ENCODE data around the gene RALGAPA2. TPM values are rescaled to one million over a fixed set of nuclear protein-coding genes. Genes with fewer than 3 reads are reported as not detected.

RALGAPA2 gene
- total and polyA plus RNA-seq, 2 of the 13 experiments (the other 11 are each of a cell fraction or from before 2014, with no cell fraction given), result 13.8 to 17.7 TPM

DNA sequence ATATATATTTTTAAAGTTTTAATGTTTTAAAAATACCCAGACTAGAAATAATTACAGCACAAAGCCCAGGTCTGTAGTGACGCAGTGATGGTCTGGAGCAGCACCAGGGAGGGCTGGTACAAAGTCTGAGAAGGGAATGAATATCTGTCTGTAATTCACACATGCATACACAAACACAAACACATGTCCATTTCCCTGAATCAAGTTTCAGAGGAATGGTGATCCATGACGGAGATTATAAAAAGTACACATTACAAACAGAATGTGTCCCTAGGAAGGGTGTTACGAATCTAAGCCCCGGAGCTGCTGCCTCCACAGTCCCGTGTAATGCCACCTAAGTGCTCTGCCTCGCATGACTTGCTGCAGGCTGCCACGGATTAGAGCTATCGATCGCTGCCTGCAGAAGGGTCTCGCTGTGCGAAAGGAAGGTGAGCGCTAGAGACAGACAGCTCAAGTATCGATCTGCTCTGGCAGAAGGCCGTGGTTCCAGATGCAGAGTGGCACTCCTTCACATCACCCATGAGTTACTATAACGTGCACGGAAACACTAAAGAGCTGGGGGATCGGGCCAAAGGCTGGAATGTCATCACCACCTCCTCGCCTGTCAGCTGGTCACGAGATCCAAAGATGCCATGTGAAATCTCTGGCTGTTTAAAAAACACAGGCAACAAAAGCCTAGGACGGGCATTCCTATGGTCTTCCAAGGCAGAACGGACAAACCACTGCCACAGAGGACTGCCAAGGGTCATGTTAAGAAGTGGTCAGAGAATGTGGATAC lies 257.4 kb downstream of the RALGAPA2 start:
- Histone ChIP-seq H3K27me3 (ENCODE audit: control insufficient read depth in 1 of 2, insufficient read depth in 2 of 2, low read length in 2 of 2) (no peaks in the 10 kb centered on the region), H2AFZ (ENCODE audit: low read length) (no peak overlapping the region), H3K4me2 (ENCODE audit: low read depth, low read length) (no peak overlapping the region), H3K27ac (ENCODE audit: extremely low read length, insufficient read depth, low read length) (no peak overlapping the region), H3K4me3 (replicated peaks in 1 of 3; ENCODE audit: insufficient read depth in 1 of 3, low read depth in 2 of 3, low read length in 3 of 3) (no peak overlapping the region), H3K4me1 (ENCODE audit: insufficient read depth, low read length) (no peaks in the 10 kb centered on the region), H3K9ac (ENCODE audit: insufficient read depth, low read depth, low read length) (no peak overlapping the region), H3K9me3 (ENCODE audit: low read length) (no peaks in the 10 kb centered on the region), H3K36me3 (replicated peaks in 1 of 2; ENCODE audit: control insufficient read depth in 1 of 2, insufficient read depth in 2 of 2, low read length in 2 of 2) (peaks cover 4 to 10% of the 10 kb centered on the region in 2 experiments; a peak in 4 of 5 replicates), H4K20me1 (ENCODE audit: insufficient read depth, low read length) (no peaks in the 10 kb centered on the region), H3K79me2 (ENCODE audit: insufficient read depth, low read length) (no peaks in the 10 kb centered on the region)
- in situ Hi-C loops (cut with HindIII; ENCODE audit: extremely low pct_ligation_motif_present, low pct_unique_long_range_greater_than_20kb) (no loop called here), intact Hi-C loops (cut with micrococcal nuclease; ENCODE audit: unreplicated experiment) (no loop called here)
- DNase-seq (ENCODE audit: low spot score) (no peak), ATAC-seq (no peak), FAIRE-seq (no peak)
- POLR2A ChIA-PET, result no interaction called here
- no TSS peak for BruUV-seq (replicated peaks)
- CTCF ChIA-PET (ENCODE audit: low intra/inter-chr PET ratio, low total read pairs), result no interaction called here
- WGBS (ENCODE audit: low lambda C conversion rate), result 97% methylated on average over 21 of the region's 21 CpGs
- TF ChIP-seq BRCA1 (CRISPR knock-in tag; IDR thresholded peaks at IDR 0.05) (no peak), EHMT2 (IDR thresholded peaks at IDR 0.05; ENCODE audit: borderline replicate concordance, low read depth, low read length) (no peak), ZNF253 (CRISPR knock-in tag; IDR thresholded peaks at IDR 0.05; ENCODE audit: borderline replicate concordance) (peak; percentile 49; the same call in 1 of the 2 replicates), ZBTB38 (CRISPR knock-in tag; IDR thresholded peaks at IDR 0.05) (0 out of 2 replicates have a peak, but pooled peaks have one; percentile 30), MNT (IDR thresholded peaks at IDR 0.05) (peak; percentile 75; the same call in 1 of the 2 replicates)

DNA sequence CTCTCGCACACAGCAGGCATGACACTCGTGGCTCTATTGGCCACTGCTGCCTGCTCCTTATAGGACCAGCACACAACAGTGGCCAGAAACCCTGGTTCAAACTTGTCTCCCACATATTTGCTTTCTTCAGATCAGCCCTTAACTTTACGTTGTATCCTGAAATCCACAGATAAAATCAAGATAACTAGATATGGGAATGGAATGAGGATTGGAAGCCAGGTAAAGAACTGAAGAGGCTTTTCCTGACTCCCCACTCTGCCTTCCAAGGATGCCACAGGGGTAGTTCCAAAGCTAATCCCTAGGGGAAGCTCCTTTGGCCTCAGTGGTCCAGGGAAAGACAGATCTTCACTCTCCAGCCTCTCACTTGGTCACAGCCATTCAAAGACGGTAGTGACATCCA lies 258.1 kb downstream of the RALGAPA2 start:
- ChIA-PET CTCF (ENCODE audit: low intra/inter-chr PET ratio, low total read pairs) (no interaction called here), POLR2A (no interaction called here)
- Histone ChIP-seq H3K9ac (ENCODE audit: insufficient read depth, low read depth, low read length) (no peak overlapping the region), H3K27me3 (ENCODE audit: control insufficient read depth in 1 of 2, insufficient read depth in 2 of 2, low read length in 2 of 2) (no peaks in the 10 kb centered on the region), H4K20me1 (ENCODE audit: insufficient read depth, low read length) (no peaks in the 10 kb centered on the region), H2AFZ (ENCODE audit: low read length) (no peak overlapping the region), H3K79me2 (ENCODE audit: insufficient read depth, low read length) (no peaks in the 10 kb centered on the region), H3K4me2 (ENCODE audit: low read depth, low read length) (no peak overlapping the region), H3K4me1 (ENCODE audit: insufficient read depth, low read length) (no peaks in the 10 kb centered on the region), H3K4me3 (replicated peaks in 1 of 3; ENCODE audit: insufficient read depth in 1 of 3, low read depth in 2 of 3, low read length in 3 of 3) (no peak overlapping the region), H3K9me3 (ENCODE audit: low read length) (no peaks in the 10 kb centered on the region), H3K27ac (ENCODE audit: extremely low read length, insufficient read depth, low read length) (no peak overlapping the region), H3K36me3 (replicated peaks in 1 of 2; ENCODE audit: control insufficient read depth in 1 of 2, insufficient read depth in 2 of 2, low read length in 2 of 2) (peaks cover 4 to 10% of the 10 kb centered on the region in 2 experiments; a peak in 4 of 5 replicates)
- WGBS (ENCODE audit: low lambda C conversion rate), result 95% methylated on average over 4 of the region's 4 CpGs
- BruUV-seq (replicated peaks), result no TSS peak
- TF ChIP-seq SIN3B (IDR thresholded peaks at IDR 0.05; ENCODE audit: low read length) (no peak), ZNF629 (CRISPR knock-in tag; conservative IDR thresholded peaks at IDR 0.05) (no peak), KLF16 (CRISPR knock-in tag; IDR thresholded peaks at IDR 0.05) (no peak)
- intact Hi-C loops (cut with micrococcal nuclease; ENCODE audit: unreplicated experiment) (no loop called here), in situ Hi-C loops (cut with HindIII; ENCODE audit: extremely low pct_ligation_motif_present, low pct_unique_long_range_greater_than_20kb) (no loop called here)
- ATAC-seq, result no peak
- FAIRE-seq, result no peak
- no peak for DNase-seq (ENCODE audit: low spot score)

Measured in HepG2 (cell line).